ENCODE results near the gene CORO2A.

Gene CORO2A

GRCh38 chr9:98168153-98168780, 24.2 kb downstream of the CORO2A start:
- no peak for DNase-seq

DNA sequence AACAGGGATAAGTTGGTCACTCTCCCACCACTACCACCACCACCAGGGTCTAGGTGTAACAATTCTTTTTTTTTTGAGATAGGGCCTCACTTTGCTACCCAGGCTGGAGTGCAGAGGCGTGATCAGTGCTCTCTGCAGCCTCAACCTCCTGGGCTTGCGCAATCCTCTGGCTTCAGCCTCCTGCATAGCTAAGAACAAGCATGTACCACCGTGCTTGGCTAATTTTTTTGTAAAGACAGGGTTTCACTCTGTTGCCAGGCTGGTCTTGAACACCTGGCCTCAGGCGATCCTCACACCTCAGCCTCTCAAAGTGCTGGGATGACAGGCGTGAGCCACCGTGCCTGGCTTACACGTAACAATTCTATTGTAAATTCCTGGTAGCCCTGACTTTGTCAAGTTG, 27.5 kb downstream of the CORO2A start:
- no peak for DNase-seq

- no peak for DNase-seq
Observed at GRCh38 chr9:98162613-98163012, 29.8 kb downstream of the CORO2A start.

GRCh38 chr9:98161851-98162250, 30.6 kb downstream of the CORO2A start:
- no peak for DNase-seq

- DNase-seq: no peak
Observed at GRCh38 chr9:98159790-98160189, 32.6 kb downstream of the CORO2A start.

DNA sequence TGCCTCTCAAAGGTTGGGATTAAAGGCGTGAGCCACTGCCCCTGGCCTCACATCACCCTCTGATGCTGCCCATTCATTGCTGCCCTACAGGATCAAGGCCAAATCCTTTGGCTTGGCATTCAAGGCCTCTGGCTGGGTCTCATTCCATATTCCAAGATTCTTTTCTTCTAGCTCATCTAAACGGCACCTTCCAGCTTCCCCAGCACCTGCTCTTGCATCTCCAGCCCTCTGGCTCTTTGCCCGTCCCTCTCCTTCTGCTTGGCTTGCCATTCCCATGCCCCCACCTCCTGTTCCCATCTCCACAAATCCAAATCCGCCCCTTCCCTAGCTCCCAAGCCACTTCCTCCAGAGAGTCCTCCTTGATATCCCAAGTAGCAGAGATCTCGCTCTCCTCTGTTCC, 33.1 kb downstream of the CORO2A start:
- no peak for DNase-seq

DNA sequence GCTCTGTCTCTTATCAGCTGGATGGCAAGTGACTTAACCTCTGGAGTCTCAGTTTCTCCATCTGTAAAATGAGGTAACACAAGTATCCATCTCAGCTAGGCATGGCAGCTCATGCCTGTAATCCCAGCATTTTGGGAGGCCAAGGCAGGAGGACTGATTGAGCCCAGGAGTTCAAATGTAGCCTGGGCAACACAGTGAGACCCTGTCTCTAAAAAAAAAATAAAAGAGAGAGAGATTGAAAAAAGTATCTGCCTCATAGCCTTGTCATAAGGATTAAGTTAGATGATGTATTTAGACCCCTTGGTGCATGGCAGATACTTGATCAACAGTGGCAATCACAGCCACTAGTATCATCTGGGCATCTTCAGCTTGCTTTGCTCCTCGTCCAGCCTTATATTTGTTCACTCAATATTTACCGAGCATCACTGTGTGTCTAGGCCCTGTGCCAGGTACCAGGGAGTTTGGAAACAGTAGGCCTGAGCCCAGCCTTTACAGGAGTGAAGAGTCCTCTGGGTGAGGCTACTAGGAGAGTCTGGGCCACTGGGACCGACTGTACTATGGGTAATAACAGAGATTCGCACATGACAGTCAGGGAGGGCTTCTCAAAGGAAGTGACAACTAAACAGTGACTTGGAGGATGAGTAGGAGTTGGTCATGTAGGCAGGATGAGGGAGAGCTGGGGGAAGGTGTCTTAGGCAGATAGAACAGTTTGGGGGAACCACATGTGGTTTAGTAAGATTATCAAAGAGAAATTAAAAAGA, 34.2 kb downstream of the CORO2A start:
- no peak for DNase-seq

DNA sequence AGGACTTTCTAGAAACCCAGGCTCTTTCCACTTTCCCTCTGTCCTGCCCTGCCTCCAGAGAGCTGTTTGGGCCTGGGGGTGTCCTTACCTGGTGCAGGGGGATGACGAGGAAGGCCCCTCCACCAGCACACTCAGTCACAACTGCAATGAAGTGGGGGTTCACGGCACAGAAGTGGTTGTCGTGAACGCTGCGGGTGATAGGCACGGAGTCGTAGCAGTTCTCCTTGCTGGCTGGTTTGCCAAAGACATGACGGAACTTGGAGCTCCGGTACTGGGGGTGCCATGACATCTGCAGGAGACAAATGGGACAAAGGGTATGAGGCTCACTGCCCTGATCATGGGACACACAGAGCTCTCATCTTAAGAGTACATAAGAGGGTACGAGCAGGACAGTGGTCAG, 35.1 kb downstream of the CORO2A start:
- no peak for DNase-seq

GRCh38 chr9:98154678-98155077, 37.8 kb downstream of the CORO2A start:
- DNase-seq: no peak

GRCh38 chr9:98152526-98152925, 39.9 kb downstream of the CORO2A start:
- DNase-seq: no peak

GRCh38 chr9:98150721-98151120, 41.7 kb downstream of the CORO2A start:
- no peak for DNase-seq

DNA sequence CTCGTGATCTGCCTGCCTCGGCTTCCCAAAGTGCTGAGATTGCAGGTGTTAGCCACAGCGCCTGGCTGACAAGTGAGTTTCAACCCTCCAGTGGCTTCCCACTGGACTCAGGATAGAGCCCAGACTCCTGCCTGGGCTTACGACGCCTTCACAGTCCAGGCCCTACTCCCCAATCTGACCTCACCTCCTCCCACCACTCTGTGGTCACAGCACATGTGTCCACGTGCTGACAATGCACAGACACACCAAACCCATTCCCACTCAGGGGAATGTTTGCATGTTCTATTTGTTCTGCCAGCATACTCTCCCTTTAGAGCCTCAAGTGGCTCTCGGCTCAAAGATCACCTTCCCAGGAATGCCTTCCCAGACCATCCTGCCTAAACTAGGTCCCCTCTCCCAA, 42.3 kb downstream of the CORO2A start:
- no peak for DNase-seq

DNA sequence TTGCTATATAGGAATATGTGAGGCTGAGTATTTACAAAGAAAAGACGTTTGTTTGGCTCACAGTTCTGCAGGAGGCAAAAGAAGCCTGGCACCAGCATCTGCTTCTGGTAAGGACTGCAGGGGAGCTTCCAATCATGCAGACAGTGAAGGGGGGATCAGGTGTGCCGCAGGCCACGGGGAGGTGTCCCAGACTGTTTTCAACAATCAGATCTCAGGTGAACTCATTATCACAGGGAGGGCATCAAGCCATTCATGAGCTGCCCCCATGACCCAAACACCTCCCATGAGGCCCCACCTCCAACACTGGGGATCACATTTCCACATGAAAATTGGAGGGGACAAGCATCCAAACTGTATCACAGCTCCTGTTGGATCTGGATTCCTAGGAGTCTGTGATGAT, 43.0 kb downstream of the CORO2A start:
- DNase-seq: no peak

DNA sequence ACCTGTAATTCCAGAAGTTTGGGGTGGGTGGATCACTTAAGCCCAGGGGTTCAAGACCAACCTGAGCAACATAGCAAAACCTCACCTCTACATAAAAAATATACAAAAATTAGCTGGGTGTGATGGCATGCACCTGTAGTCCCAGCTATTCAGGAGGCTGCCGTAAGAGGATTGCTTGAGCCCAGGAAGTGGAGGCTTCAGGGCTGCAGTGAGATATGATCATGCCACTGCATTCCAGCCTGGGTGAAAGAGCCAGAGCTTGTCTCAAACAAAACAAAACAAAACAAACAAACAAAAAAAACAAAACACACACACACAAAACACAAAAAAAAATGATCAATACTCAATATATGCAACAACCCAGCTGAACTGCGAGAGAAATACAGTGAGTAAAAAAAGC, 44.0 kb downstream of the CORO2A start:
- no peak for DNase-seq

DNA sequence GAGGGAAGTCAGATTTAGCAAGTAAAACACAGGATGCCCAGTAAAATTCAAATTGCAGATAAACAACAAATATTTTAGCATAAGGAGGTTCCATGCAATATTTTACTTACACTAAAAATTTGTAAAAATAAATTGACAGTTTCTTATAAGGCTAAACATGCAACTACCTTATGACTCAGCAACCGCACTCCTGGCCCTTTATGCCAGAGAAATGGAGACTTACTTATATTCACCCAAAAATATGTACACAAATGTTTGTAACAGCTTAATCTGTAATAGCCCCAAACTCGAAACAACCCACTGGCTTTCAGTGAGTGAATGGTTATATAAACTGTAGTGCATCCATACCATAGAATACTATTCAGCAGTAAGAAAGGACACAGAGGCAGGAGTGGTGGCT, 44.9 kb downstream of the CORO2A start:
- DNase-seq: no peak

- DNase-seq: no peak
Observed at GRCh38 chr9:98146101-98146991, 46.1 kb downstream of the CORO2A start.

DNA sequence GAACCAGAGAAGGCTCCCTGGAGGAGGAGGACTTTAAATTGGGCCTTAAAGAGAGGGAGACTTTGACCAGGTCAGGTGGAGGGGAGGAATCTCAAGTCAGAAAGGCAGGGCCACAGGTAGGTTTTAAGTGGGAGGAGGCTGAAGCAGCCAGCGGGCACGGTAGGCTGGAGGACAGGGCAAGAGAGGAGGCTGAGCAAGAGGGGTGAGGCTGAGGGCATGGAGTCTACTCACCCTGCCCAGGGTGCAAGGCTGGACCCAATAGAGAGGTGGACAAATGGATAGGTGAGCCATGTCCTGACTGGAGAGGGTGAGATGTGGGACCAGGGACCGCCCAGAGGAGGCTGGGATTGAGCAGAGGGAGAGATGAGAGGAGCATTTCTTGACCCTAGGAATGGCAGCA, 47.8 kb downstream of the CORO2A start:
- DNase-seq: no peak

DNA sequence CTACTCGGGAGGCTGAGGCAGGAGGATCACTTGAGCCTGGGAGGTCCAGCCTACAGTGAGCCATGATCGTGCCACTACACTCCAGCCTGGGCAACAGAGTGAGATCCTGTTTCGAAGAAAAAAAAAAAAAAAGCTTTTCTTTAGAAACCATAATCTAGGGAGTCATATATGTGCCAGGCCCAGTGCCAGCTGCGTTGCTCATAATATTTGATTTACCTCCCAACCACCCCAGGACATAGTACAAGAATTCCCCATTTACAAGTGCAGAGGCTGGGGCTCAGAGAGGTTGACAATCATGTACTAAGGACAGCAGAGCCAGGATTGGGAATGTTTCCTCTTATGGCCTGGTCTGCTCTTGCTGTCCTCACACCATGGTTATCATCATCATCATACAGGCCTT, 48.4 kb downstream of the CORO2A start:
- DNase-seq: no peak

GRCh38 chr9:98142925-98143481, 49.4 kb downstream of the CORO2A start:
- DNase-seq: no peak

DNA sequence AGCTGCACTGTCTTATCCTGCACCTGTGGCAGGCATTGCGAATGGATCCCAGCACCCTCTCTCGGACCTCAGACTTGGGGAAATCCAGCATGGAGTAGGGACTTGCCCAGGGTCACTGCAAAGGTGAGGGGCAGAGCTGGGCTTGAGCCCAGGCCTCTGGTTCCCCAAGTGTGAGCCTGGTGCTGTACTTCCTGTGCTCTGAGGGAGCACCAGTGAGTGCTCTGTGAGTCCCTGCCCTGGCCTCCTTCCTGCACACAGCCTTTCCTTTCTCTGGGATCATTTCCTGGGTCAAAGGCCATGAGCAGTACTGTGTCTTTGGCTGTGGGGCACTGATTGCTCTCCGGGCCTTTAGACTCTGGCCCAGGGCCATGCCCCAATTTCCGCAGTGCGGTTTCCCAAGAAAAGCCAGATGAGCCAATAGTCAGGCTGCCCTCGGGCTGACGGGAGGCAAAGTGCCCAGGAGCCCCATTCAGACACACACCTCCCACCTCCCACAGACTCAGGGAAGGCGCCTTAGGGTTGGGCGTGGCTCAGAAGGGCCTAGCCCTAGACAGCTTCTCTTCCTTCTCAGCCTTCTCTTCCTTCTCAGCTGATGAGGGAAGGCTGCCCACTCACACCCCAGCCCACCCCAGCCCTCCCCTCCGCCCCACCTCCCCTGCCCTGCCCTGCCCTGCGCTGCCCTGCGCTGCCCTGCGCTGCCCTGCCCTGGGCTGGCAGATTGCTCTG, 50.1 kb downstream of the CORO2A start:
- DNase-seq: no peak

- DNase-seq: no peak
Observed at GRCh38 chr9:98140503-98140902, 51.9 kb downstream of the CORO2A start.

DNA sequence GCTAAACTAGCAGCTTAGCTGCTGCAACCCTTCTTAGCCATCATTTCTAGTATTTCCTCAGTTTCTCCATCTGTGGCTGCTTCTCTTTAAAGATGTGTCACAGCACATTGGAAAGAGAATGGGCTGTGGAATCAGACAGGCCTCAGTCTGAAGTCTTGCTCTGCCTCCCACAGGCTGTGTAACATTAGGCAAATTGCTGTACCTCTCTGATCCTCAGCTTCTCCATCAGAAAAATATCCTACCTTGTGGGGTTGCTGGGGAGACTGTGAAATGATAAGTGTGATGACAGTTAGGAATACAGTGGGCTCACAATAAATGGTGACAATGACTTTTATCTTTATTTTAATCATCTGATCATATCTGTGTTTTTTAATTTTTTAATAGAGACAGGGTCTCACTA, 55.9 kb downstream of the CORO2A start:
- DNase-seq: no peak

GRCh38 chr9:98135938-98136337, 56.5 kb downstream of the CORO2A start:
- DNase-seq: no peak

All from stimulated activated CD4-positive, alpha-beta T cell treated with anti-CD3 and anti-CD28 coated beads, Interleukin-15, amount 100 ng/mL, for 24 hours (primary cell).